Caco-2 (cell line): ENCODE data around the gene E2F4. TPM values are rescaled to one million over a fixed set of nuclear protein-coding genes. Genes with fewer than 3 reads are reported as not detected.

ENCODE experiments used
- BruUV-seq: library from RNA; stranded (reverse); fragments of 400-500 nt; replicated peaks from 2 replicates; lab custom pipeline; 2021; lab: Mats Ljungman, UMichigan
- CTCF ChIA-PET: fragments of 300-600 bp; sonication (Branson Sonifier 250); formaldehyde crosslinking; loops from one replicate; lab custom pipeline; 2022; ENCODE audit warnings: antibody characterized with exemption; lab: Charles Lee
- POLR2A ChIA-PET: fragments of 300-600 bp; sonication (Branson Sonifier 250); formaldehyde crosslinking; loops from one replicate; lab custom pipeline; 2022; ENCODE audit warnings: antibody characterized with exemption; lab: Charles Lee
- DNase-seq, 2 experiments: peaks; one replicate each; pipeline versions ENCODE4 v3.0.0 to v3.0.0-alpha.2; 2020 to 2022
- H3K27me3 ChIP-seq: replicated peaks from 2 replicates; pipeline ENCODE4 v1.6.0; 2011; ENCODE audit warnings: low read length; ENCODE audit not compliant: control insufficient read depth, insufficient read depth
- H3K36me3 ChIP-seq: 2 replicates; pipeline ENCODE4 v1.5.1; 2011; ENCODE audit warnings: low read length; ENCODE audit not compliant: control insufficient read depth, insufficient read depth
- H3K4me1 ChIP-seq: fragments of 250-450 bp; sonication (Bioruptor Pico); 2 replicates; pipeline ENCODE4 v1.5.1; 2020; ENCODE audit warnings: mild to moderate bottlenecking
- H3K4me3 ChIP-seq: 2 replicates; pipeline ENCODE4 v1.5.1; 2011; ENCODE audit warnings: low read depth, mild to moderate bottlenecking, control low read depth, low read length
- H3K9me3 ChIP-seq: fragments of 250-450 bp; sonication (Bioruptor Pico); 2 replicates; pipeline ENCODE4 v1.5.1; 2020; ENCODE audit warnings: mild to moderate bottlenecking, moderate library complexity
- H3K27ac Mint-ChIP-seq: one replicate; pipeline ENCODE4 v1.8.0; 2022; ENCODE audit warnings: mixed read lengths; ENCODE audit not compliant: unreplicated experiment
- H3K27me3 Mint-ChIP-seq: one replicate; pipeline ENCODE4 v1.8.0; 2022; ENCODE audit warnings: mixed read lengths; ENCODE audit not compliant: insufficient read depth, unreplicated experiment
- H3K36me3 Mint-ChIP-seq: one replicate; pipeline ENCODE4 v1.8.0; 2022; ENCODE audit warnings: mild to moderate bottlenecking, mixed read lengths; ENCODE audit not compliant: insufficient read depth, unreplicated experiment
- H3K4me1 Mint-ChIP-seq: one replicate; pipeline ENCODE4 v1.8.0; 2022; ENCODE audit warnings: low read depth, mixed read lengths; ENCODE audit not compliant: unreplicated experiment
- H3K4me3 Mint-ChIP-seq: one replicate; pipeline ENCODE4 v1.8.0; 2022; ENCODE audit warnings: mild to moderate bottlenecking, moderate library complexity, mixed read lengths; ENCODE audit not compliant: unreplicated experiment
- H3K9me3 Mint-ChIP-seq: one replicate; pipeline ENCODE4 v1.8.0; 2022; ENCODE audit warnings: mixed read lengths; ENCODE audit not compliant: unreplicated experiment
- CTCF ChIP-seq, 2 experiments: fragments of 200-600 bp in 1 of 2; IDR thresholded peaks; 1 replicate in 1 of 2; 2 replicates in 1 of 2; pipeline versions ENCODE4 v1.5.1 to v1.8.0; 2011 to 2022; ENCODE audit warnings: antibody characterized with exemption in 1 of 2, control low read depth in 1 of 2, inconsistent platforms in 1 of 2, low read depth in 1 of 2, low read length in 1 of 2, mild to moderate bottlenecking in 1 of 2, moderate library complexity in 1 of 2; ENCODE audit not compliant: insufficient read depth in 1 of 2, severe bottlenecking in 1 of 2, unreplicated experiment in 1 of 2
- intact Hi-C: fragments of 100-400 bp; cut with micrococcal nuclease; formaldehyde crosslinking; loops from one replicate; pipeline ENCODE4 v1.10.0; 2022; ENCODE audit not compliant: unreplicated experiment
- total RNA-seq: library from RNA; stranded (reverse); gene quantifications from 2 replicates; pipeline ENCODE4 v1.2.3, GENCODE V29; 2022

Gene E2F4
- total RNA-seq, 1 experiment from 2014 or later, result 115 TPM

GRCh38 chr16:67202426-67202825 is 10.5 kb downstream of the E2F4 start:
- no peaks in the 10 kb centered on the region for H3K9me3 ChIP-seq
- DNase-seq, result no peak
- Mint-ChIP-seq H3K4me3 (no peak overlapping the region), H3K36me3 (peaks cover 52% of the 10 kb centered on the region), H3K4me1 (peaks cover 15% of the 10 kb centered on the region), H3K9me3 (no peaks in the 10 kb centered on the region), H3K27ac (no peak overlapping the region), H3K27me3 (no peaks in the 10 kb centered on the region)
- ChIA-PET CTCF (interaction anchor here (0.6 kb wide), 1 partner anchor 78 kb away, joined by 3 read pairs; no protein-coding TSS in a partner anchor), POLR2A (interaction anchor here (1.0 kb wide), 1 partner anchor 44 kb away, joined by 3 read pairs; no protein-coding TSS in a partner anchor)
- intact Hi-C loops, result no loop called here
- no peaks in the 10 kb centered on the region for H3K27me3 ChIP-seq
- no peak for TF ChIP-seq CTCF (IDR thresholded peaks at IDR 0.05; ENCODE audit: insufficient read depth in 1 of 2, low read depth in 1 of 2, low read length in 1 of 2, severe bottlenecking in 1 of 2, unreplicated experiment in 1 of 2)
- no peak overlapping the region for H3K4me3 ChIP-seq
- peaks cover 24% of the 10 kb centered on the region for H3K4me1 ChIP-seq
- peaks cover 4% of the 10 kb centered on the region; the same call in 1 of the 2 replicates for H3K36me3 ChIP-seq
- BruUV-seq, result no TSS peak

- H3K27ac Mint-ChIP-seq, result no peak overlapping the region
- POLR2A ChIA-PET, result interaction anchor here (1.0 kb wide), 1 partner anchor 43 kb away, joined by 3 read pairs; no protein-coding TSS in a partner anchor
- no peaks in the 10 kb centered on the region for H3K27me3 Mint-ChIP-seq
- Histone ChIP-seq H3K4me1 (peaks cover 29% of the 10 kb centered on the region), H3K9me3 (no peaks in the 10 kb centered on the region), H3K27me3 (no peaks in the 10 kb centered on the region), H3K36me3 (peaks cover 3% of the 10 kb centered on the region; the same call in 1 of the 2 replicates), H3K4me3 (no peak overlapping the region)
- peaks cover 15% of the 10 kb centered on the region for H3K4me1 Mint-ChIP-seq
- peaks cover 51% of the 10 kb centered on the region for H3K36me3 Mint-ChIP-seq
- intact Hi-C loops, result no loop called here
- CTCF ChIA-PET, result no interaction called here
- BruUV-seq, result no TSS peak
- H3K4me3 Mint-ChIP-seq, result no peak overlapping the region
- DNase-seq, result no peak
- TF ChIP-seq CTCF (IDR thresholded peaks at IDR 0.05; ENCODE audit: insufficient read depth in 1 of 2, low read depth in 1 of 2, low read length in 1 of 2, severe bottlenecking in 1 of 2, unreplicated experiment in 1 of 2), result no peak
- no peaks in the 10 kb centered on the region for H3K9me3 Mint-ChIP-seq
These were observed 11.1 kb downstream of the E2F4 start for GRCh38 chr16:67202956-67203493.

- no peak for DNase-seq
- Mint-ChIP-seq H3K9me3 (no peaks in the 10 kb centered on the region), H3K4me1 (peaks cover 15% of the 10 kb centered on the region), H3K27ac (no peak overlapping the region), H3K27me3 (no peaks in the 10 kb centered on the region), H3K4me3 (no peak overlapping the region), H3K36me3 (peaks cover 52% of the 10 kb centered on the region)
- Histone ChIP-seq H3K9me3 (no peaks in the 10 kb centered on the region), H3K4me3 (no peak overlapping the region), H3K4me1 (peaks cover 19% of the 10 kb centered on the region; the same call in 1 of the 2 replicates), H3K27me3 (no peaks in the 10 kb centered on the region), H3K36me3 (peaks cover 3% of the 10 kb centered on the region; the same call in 1 of the 2 replicates)
- CTCF ChIA-PET, result interaction anchor here (0.6 kb wide), 1 partner anchor 34 kb away, joined by 4 read pairs; the partner anchor contains the start of gene NOL3
- POLR2A ChIA-PET, result no interaction called here
- no peak for TF ChIP-seq CTCF (IDR thresholded peaks at IDR 0.05; ENCODE audit: insufficient read depth in 1 of 2, low read depth in 1 of 2, low read length in 1 of 2, severe bottlenecking in 1 of 2, unreplicated experiment in 1 of 2)
- BruUV-seq, result no TSS peak
- intact Hi-C loops, result no loop called here
These were observed 12.1 kb downstream of the E2F4 start for GRCh38 chr16:67204076-67204475.
